Measurements from ENCODE around the gene NKX2-2.

GRCh38 chr20:21515300-21516179 lies 1.7 kb upstream of the NKX2-2 start:
- no peak for TF ChIP-seq TAF1 (IDR thresholded peaks at IDR 0.05; ENCODE audit: borderline replicate concordance, low read depth, low read length)
- no peak for TF ChIP-seq POLR2A (IDR thresholded peaks at IDR 0.05; ENCODE audit: low read depth, low read length)

Measured in GM12892 (cell line).